Activated T-cell treated with anti-CD3 and anti-CD28 coated beads, Interleukin-2, amount 50 U/mL, for 24 hours (primary cell): Measurements from ENCODE around the gene MAJIN.

Experiments used
- DNase-seq: peaks from one replicate; pipeline ENCODE4 v3.0.0-alpha.2; 2020
- H3K27ac Mint-ChIP-seq: 2 replicates; pipeline ENCODE4 v1.8.0; 2020; ENCODE audit warnings: mild to moderate bottlenecking, mixed read lengths
- H3K27me3 Mint-ChIP-seq: 2 replicates; pipeline ENCODE4 v1.8.0; 2020; ENCODE audit warnings: mixed read lengths
- H3K36me3 Mint-ChIP-seq: 2 replicates; pipeline ENCODE4 v1.8.0; 2020; ENCODE audit warnings: low read depth, mixed read lengths
- H3K4me1 Mint-ChIP-seq: 2 replicates; pipeline ENCODE4 v1.8.0; 2020; ENCODE audit warnings: low read depth, mixed read lengths
- H3K4me3 Mint-ChIP-seq: 2 replicates; pipeline ENCODE4 v1.8.0; 2020; ENCODE audit warnings: mild to moderate bottlenecking, moderate library complexity, mixed read lengths
- H3K9me3 Mint-ChIP-seq: 2 replicates; pipeline ENCODE4 v1.8.0; 2020; ENCODE audit warnings: mixed read lengths

The MAJIN gene

GRCh38 chr11:64888729-64889511 is 83.0 kb downstream of the MAJIN start:
- Mint-ChIP-seq H3K27me3 (no peaks in the 10 kb centered on the region), H3K4me1 (peaks cover 30% of the 10 kb centered on the region), H3K9me3 (no peaks in the 10 kb centered on the region), H3K36me3 (no peaks in the 10 kb centered on the region), H3K27ac (no peak overlapping the region), H3K4me3 (no peak overlapping the region)
- DNase-seq, result no peak

- H3K4me3 Mint-ChIP-seq, result peak overlapping the region; percentile 65
- H3K27me3 Mint-ChIP-seq, result no peaks in the 10 kb centered on the region
- no peak for DNase-seq
- no peaks in the 10 kb centered on the region for H3K36me3 Mint-ChIP-seq
- H3K27ac Mint-ChIP-seq, result peak overlapping the region; percentile 82
- peaks cover 30% of the 10 kb centered on the region for H3K4me1 Mint-ChIP-seq
- H3K9me3 Mint-ChIP-seq, result no peaks in the 10 kb centered on the region
Observed at GRCh38 chr11:64888406-64888728, 83.5 kb downstream of the MAJIN start.
